Lung (tissue), 12 donors: ENCODE results near the gene MYG1. TPM values are rescaled to one million over a fixed set of nuclear protein-coding genes. Genes with fewer than 3 reads are reported as not detected.

Experiments
- ATAC-seq: fragments of 200-7000 bp; cut with Tn5 transposase; one replicate; pipeline ENCODE4 v1.9.1; 2020; ENCODE audit warnings: moderate number of reproducible peaks; ENCODE audit not compliant: insufficient read depth, low FRiP score
- DNase-seq, 3 donors: peaks; one replicate each; pipeline ENCODE4 v3.0.0-alpha.2; 2013 to 2017
- H3K27ac ChIP-seq, 2 donors: one replicate each; pipeline ENCODE4 v1.5.1; 2013; ENCODE audit warnings: mild to moderate bottlenecking in 2 of 2, moderate library complexity in 2 of 2, control low read depth in 1 of 2, inconsistent platforms in 1 of 2, low read depth in 1 of 2, low read length in 1 of 2
- H3K27me3 ChIP-seq, 3 donors: one replicate each; pipeline ENCODE4 v1.5.1; 2013; ENCODE audit warnings: low read length in 2 of 3; ENCODE audit not compliant: control insufficient read depth in 3 of 3, insufficient read depth in 3 of 3
- H3K36me3 ChIP-seq, 4 donors: one replicate each; pipeline ENCODE4 v1.5.1; 2013; ENCODE audit warnings: low read length in 4 of 4, mild to moderate bottlenecking in 1 of 4, moderate library complexity in 1 of 4; ENCODE audit not compliant: control insufficient read depth in 4 of 4, insufficient read depth in 4 of 4
- H3K4me1 ChIP-seq, 5 donors: one replicate each; pipeline ENCODE4 v1.5.1; 2013; ENCODE audit warnings: low read length in 5 of 5, mild to moderate bottlenecking in 2 of 5, moderate library complexity in 1 of 5; ENCODE audit not compliant: control insufficient read depth in 5 of 5, insufficient read depth in 5 of 5
- H3K4me3 ChIP-seq: one replicate; pipeline ENCODE4 v1.5.1; 2013; ENCODE audit warnings: mild to moderate bottlenecking, control low read depth, moderate library complexity
- H3K9ac ChIP-seq, 2 donors: one replicate each; pipeline ENCODE4 v1.5.1; 2013; ENCODE audit warnings: low read length in 2 of 2, control low read depth in 1 of 2; ENCODE audit not compliant: insufficient read depth in 1 of 2
- H3K9me3 ChIP-seq, 4 donors: one replicate each; pipeline ENCODE4 v1.5.1; 2013; ENCODE audit warnings: low read length in 3 of 4, mild to moderate bottlenecking in 1 of 4, moderate library complexity in 1 of 4; ENCODE audit not compliant: control insufficient read depth in 4 of 4, insufficient read depth in 3 of 4
- CTCF ChIP-seq: IDR thresholded peaks from 2 replicates; pipeline ENCODE4 v1.5.1; 2012; ENCODE audit warnings: mild to moderate bottlenecking; ENCODE audit errors: control extremely low read depth, extremely low read depth
- WGBS, 2 donors: extraction: QIAGEN DNeasy Blood & Tissue Kit; methylation state at CpG; one replicate each; pipeline ENCODE4 v1.1.7; 2013; 5-methylcytosine and 5-hydroxymethylcytosine counted together
- polyA plus RNA-seq, 2 donors: library from polyadenylated mRNA; stranded (reverse); fragments of 200-250 nt; gene quantifications; one replicate each; pipeline ENCODE4 v1.2.1, GENCODE V29; 2013
- total RNA-seq, 2 donors: library from RNA; depleted of rRNA in 1 of 2; stranded (reverse); fragments of >200 nt in 1 of 2; gene quantifications; one replicate each; pipeline ENCODE4 v1.2.1, GENCODE V29; 2014 to 2021
- donor health status: control.
- donor health status: control.
- donor health status: Bipolar disorder and iron deficiency.
- donor health status: healthy.
- donor health status: DM: yes; HTN: yes; CAD: no.

The MYG1 gene
- total and polyA plus RNA-seq, 4 donors: 22.1 to 88.9 (median 59.8) TPM

GRCh38 chr12:53325511-53326061, 26.1 kb downstream of the MYG1 start:
- peak overlapping the region; percentile 86 to 87 for H3K27ac ChIP-seq
- ATAC-seq: no peak
- no peak for TF ChIP-seq CTCF
- H3K4me3 ChIP-seq: peak overlapping the region; percentile 49
- H3K4me1 ChIP-seq: peaks cover 0 to 38% (median 15%) of the 10 kb centered on the region in 5 donors
- H3K36me3 ChIP-seq: no peaks in the 10 kb centered on the region
- H3K9ac ChIP-seq: peak overlapping the region; percentile 67 to 70
- 0 to 1% methylated on average over 41 to 50 of the region's 50 CpGs for WGBS, 2 donors
- H3K9me3 ChIP-seq: no peaks in the 10 kb centered on the region
- no peaks in the 10 kb centered on the region for H3K27me3 ChIP-seq
- peak; percentile 56 to 68 (median 59) for DNase-seq

GRCh38 chr12:53326460-53327185, 27.1 kb downstream of the MYG1 start:
- DNase-seq (no peak), ATAC-seq (no peak)
- Histone ChIP-seq H3K4me1 (peaks cover 0 to 32% (median 10%) of the 10 kb centered on the region in 5 donors), H3K9ac (no peak overlapping the region), H3K27me3 (no peaks in the 10 kb centered on the region), H3K9me3 (no peaks in the 10 kb centered on the region), H3K4me3 (no peak overlapping the region), H3K36me3 (no peaks in the 10 kb centered on the region), H3K27ac (no peak overlapping the region)
- no peak for TF ChIP-seq CTCF
- WGBS, 2 donors: 82 to 87% methylated on average over 8 of the region's 8 CpGs

DNA sequence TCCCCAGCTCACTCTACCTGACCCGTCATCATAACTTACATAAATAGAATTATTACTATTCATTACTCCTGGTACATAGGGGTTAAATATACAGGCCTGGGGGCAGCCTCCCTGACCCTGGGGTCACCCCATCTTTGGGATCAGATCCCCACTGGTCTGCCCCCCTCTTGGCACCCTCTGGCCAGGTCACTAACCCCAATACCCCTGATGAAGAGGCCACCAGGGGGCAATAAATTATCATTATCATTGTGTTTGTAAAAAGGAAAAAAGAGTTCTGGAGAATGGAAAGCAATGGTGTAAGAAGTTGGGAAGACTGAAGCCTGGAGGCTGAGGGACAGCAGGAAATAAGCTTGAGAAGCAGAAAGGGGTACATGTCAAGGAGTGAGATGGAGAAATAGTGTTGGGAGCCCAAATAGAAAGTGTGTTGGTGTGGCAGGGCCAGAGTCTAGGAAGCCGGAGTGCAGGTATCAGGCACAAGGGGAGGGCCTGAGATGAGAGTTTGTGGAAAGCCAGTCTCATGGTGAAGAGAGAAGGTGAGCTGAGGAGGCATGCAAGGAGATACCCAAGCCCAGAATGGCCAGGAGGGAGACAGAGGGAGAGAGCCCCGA, 28.0 kb downstream of the MYG1 start:
- Histone ChIP-seq H3K9ac (no peak overlapping the region), H3K4me3 (no peak overlapping the region), H3K27me3 (no peaks in the 10 kb centered on the region), H3K36me3 (no peaks in the 10 kb centered on the region), H3K27ac (no peak overlapping the region), H3K9me3 (no peaks in the 10 kb centered on the region), H3K4me1 (peaks cover 0 to 28% (median 7%) of the 10 kb centered on the region in 5 donors)
- peak; percentile 4 for TF ChIP-seq CTCF
- DNase-seq (no peak), ATAC-seq (no peak)
- 86 to 87% methylated on average over 3 of the region's 3 CpGs for WGBS, 2 donors
